ENCODE results near the gene MAML3.

The MAML3 gene

GRCh38 chr4:139768366-139768765 lies 385.6 kb downstream of the MAML3 start:
- no peak for DNase-seq

- DNase-seq, result no peak
Observed at GRCh38 chr4:139767585-139767984, 386.4 kb downstream of the MAML3 start.

GRCh38 chr4:139767168-139767567 lies 386.8 kb downstream of the MAML3 start:
- DNase-seq, result no peak

GRCh38 chr4:139764686-139765310 lies 389.2 kb downstream of the MAML3 start:
- DNase-seq, result no peak

DNA sequence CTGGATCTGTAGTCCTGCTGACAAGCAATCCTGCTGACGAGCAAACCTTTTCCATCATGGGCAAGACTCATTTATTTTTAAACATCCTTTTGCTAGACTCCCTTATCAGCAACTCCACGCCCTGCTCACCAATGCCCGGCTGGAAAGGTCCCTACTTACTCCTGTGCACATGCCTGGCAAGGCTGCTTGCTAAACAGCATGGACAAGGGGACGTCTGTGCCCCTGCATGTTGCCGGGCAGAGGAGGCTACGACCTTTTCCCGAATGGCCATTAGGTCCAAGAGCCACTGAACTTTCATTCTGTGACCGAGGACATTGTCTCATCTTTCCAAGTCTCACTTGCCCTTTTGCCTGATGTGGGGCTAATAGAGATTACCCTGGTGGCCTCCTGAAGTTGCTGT lies 389.8 kb downstream of the MAML3 start:
- no peak for DNase-seq

GRCh38 chr4:139763672-139764071 lies 390.3 kb downstream of the MAML3 start:
- no peak for DNase-seq

GRCh38 chr4:139763205-139763604 lies 390.8 kb downstream of the MAML3 start:
- DNase-seq, result no peak

- no peak for DNase-seq
Observed at GRCh38 chr4:139762720-139763119, 391.3 kb downstream of the MAML3 start.

DNA sequence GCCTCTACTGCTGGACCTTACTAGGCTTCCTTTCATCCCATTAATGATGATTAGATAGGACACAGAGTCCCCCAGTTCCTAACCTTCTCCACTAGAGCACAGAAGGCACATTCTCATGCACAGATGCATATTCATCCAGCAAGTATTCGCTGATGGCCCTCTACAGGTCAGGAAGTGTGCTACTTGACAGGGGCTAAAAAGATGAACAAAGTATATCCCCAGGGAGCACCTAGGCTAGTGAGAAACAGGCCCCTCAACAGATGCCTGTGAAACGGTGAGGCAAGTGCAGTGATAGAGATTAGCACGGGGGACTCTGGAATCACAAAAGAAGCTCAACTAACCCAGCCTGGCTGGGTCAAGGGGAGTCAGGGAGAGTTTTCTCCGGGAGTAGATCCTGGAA lies 392.5 kb downstream of the MAML3 start:
- no peak for DNase-seq

DNA sequence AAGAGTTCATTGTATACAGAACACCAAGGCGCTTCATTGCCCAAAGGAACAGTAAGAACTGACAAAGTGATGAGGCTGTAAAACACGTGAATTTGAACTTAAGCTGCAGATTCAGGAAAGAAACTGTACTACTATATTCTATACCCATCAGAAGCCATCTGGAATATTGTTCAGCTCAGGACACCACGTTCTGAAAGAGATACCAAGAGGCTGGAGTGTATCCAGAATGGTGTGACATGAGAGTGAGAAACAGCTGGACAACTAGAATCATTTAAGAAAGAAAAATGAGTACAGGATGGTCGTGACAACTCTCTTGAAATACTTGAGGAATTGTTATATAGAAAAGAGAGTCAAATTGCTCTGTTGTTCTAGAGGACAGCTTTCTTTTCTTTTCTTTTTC lies 393.4 kb downstream of the MAML3 start:
- no peak for DNase-seq

GRCh38 chr4:139759097-139759496 lies 394.9 kb downstream of the MAML3 start:
- no peak for DNase-seq

DNA sequence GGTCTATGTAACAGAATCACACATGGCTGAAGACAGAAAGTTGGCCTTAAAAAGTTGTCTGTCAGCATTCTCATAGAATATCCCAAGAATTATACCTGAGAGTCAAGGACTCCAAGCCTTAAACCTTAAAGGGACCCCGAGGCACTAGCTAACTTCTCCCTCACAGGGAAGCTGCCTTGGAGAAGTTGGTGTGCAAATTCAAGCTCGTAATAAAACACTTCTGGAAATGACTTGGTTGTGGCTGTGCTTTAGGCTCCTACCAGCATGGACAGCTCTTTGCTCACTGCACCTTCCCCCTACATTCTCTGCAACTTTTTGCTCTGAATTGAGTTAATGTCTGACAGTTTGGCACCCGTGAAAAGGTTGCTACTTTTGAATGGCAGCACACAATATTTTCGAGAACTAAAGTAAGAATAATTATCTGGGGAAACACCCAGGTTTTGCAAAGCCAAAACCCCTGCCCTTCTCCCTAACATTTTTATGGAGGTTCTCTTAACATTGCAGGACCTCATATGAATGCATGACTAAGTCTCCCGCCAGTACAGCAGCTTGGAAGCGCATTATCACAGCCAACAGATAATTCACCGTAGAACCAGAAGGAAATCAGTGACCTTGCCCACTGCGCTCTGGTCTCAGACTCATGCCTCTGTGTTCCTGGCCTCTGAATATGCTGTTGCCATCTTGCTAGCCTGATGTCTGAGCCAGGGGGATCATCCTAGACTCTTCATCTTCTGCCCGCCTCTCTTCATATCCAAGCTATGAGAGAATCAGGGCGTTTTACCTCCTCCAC lies 397.4 kb downstream of the MAML3 start:
- no peak for DNase-seq

DNA sequence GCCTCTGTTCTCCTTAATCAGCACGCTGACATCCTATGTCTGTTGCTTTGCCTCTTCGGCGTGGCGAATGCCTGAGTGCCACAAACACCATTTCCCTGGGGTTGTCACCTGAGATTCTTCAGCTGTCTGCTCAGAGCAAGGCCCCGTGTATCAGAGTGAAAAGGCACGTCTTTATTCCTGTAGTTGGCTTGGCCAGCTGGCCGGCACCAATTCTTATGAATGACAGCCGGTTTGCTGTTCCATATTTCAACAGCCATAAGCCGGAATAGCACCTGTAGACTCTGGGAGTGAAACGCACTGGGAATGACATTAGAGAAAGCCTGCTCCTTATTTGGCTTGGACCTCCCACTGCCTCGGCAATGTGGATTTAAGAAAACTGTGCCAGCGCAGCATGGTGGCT lies 399.0 kb downstream of the MAML3 start:
- DNase-seq, result no peak

- DNase-seq, result no peak
Observed at GRCh38 chr4:139753686-139754085, 400.3 kb downstream of the MAML3 start.

DNA sequence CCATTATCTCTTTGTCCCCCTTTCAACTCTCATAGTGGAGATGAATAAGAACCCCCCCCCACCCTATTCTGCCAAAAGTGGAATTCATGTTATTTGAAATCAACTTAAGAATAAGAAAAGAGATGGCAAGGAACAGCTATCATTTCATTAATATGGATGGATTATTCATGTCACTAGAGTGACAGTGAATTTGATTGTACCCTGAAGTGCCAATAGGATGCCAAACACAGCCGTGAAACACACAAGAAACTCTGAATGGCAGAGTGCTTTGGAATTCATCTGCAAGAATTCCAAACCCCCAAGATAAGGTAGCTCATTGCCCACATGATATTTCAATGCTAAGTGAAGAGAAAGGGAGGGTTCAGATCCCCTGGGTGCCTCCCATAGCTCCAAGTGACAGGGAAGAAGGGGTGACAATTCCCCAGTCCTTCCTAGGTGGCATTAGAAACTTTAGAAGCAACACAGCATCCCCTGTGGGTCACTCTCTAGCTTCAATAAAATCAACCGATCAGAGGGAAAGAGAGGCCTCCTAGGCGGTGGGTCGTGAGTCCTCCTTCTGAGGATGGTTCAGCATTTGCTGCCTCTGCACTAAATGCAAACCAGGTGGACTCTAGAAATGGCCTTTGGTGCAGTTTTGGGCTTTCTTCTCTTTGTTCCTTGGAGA lies 404.0 kb downstream of the MAML3 start:
- DNase-seq, result no peak

- no peak for DNase-seq
Observed at GRCh38 chr4:139749338-139749737, 404.6 kb downstream of the MAML3 start.

DNA sequence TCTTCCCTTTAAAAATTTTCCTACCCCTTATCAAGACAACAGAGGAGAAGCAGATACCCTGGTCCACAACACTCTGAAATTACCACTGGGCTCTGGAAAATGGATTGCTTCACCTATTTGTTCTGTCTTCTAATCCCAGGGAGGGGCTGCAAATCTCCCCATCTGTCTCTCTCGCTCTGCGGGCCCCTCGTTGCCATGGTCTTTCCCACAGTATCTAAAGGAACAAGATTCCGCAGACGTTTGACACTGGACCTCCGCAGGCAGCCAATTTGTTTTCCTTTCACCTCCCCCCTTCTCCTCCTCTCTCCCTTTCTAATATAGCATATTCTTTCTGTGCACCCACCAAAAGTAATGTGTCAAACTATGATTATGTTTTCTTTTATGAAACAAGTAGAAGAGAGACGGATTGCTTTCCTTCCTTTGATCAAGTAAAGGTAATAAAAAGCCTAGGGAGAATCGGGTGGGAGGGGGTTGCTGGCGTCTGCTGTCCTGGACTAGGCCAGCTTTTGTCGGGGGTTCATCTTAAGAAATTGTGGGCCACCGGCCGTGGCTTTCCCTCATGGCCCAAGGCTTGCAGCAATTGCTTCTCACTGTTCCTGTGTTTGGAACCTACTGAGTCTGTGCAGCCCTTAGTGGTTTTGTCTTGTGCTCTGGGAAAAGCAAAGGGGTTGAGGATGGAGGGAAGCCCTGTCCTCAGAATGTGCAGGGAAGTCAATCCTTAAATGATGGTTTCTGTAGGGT lies 407.4 kb downstream of the MAML3 start:
- DNase-seq, result no peak

DNA sequence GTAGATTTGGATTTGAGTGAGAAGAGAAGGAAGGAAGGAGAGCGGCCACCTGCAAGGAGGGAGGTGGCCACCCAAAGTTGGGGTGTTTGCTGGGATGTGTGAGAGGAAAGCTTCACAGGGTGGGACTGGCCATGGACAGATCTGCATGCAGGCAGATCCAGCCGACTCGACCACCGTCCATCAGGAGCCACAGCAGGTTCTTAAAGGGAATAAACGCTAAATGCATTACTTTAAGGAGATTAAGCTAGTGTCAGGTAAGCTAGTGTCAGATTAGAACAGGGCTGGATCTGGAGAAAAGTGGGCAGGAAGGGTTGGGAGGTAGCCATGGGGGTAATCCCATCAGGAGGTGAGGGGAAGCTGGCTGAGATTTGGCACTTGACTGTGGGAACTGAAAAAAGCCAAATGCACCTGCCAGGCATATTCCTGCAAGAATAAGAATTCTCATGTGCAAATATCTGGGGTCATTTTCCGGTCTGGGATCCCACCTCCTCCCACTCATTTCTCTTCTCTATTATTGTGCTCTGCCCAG lies 408.8 kb downstream of the MAML3 start:
- no peak for DNase-seq

DNA sequence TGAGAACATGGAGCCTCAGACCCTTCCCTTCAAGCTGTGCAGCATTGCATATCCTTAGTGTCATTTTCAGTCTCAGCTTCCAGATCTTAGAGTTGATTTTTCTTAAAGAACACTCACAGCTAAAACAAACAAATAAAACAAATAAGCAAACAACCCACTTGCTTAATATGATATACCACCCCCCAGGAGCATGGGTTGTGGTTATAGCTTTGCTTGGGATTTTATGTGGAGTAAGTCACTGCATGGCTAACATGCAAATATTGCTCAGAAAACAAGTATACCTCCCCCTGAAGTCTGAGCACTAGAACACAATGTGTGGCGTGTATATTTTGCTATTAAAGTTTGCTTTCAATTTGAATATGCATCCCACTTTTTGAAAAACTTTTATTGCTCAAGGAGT lies 409.8 kb downstream of the MAML3 start:
- no peak for DNase-seq

GRCh38 chr4:139743027-139743426 lies 411.0 kb downstream of the MAML3 start:
- no peak for DNase-seq

GRCh38 chr4:139740531-139741041 lies 413.4 kb downstream of the MAML3 start:
- peak; percentile 95 for DNase-seq

GRCh38 chr4:139740121-139740520 lies 413.9 kb downstream of the MAML3 start:
- DNase-seq, result no peak

All from NCI-H2029 treated with DMSO at 0.1 percent for 48 hours (cell line).